ENCODE measurements around the gene OR8U1. TPM values are rescaled to one million over a fixed set of nuclear protein-coding genes. Genes with fewer than 3 reads are reported as not detected.

The OR8U1 gene
- polyA plus RNA-seq (not detected in 3 replicates), polyA minus RNA-seq (not detected in 3 replicates)
- not detected for polyA plus RNA-seq (2011; ENCODE audit: low read depth)
- not detected in 2 replicates for polyA plus RNA-seq (2011; cell fraction: cytosol; rRNA removed)
- not detected in 2 replicates for polyA plus RNA-seq (2011; cell fraction: nucleus; rRNA removed)
- polyA plus RNA-seq (2012; ENCODE audit: low replicate concordance): not detected in 2 replicates
- polyA minus RNA-seq (2011; cell fraction: cytosol; rRNA and poly(A)+ RNA removed): not detected
- not detected in 2 replicates for polyA minus RNA-seq (2011; cell fraction: nucleus; rRNA and poly(A)+ RNA removed)

DNA sequence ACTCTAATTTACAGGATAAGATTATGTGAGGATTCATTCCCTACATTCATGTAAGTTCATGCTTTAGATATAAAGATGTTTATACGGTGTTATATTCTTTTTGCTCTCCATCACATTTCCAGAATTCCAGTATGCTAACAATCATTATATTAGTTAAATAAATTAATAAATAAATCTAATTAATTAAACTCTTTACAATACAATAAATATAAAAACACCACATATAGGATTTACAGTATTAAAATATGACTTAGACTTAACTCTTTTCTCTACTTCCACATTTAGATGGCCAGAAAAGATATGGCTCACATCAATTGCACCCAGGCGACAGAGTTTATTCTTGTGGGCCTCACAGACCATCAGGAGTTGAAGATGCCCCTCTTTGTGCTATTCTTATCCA, at the start of gene OR8U1:
Gene OR8U1, plus strand, starts transcription at position 301 of the 400 bp plus-strand sequence. Its CDS starts 0 bp downstream, at position 301.
- no peak within 1 kb of the TSS for H3K27ac ChIP-seq (ENCODE audit: control insufficient read depth, insufficient read depth, low read length)
- H3K79me2 ChIP-seq (ENCODE audit: control insufficient read depth, insufficient read depth, low read length): no peaks in the 10 kb centered on the region
- H2AFZ ChIP-seq (ENCODE audit: control insufficient read depth, low read length): no peak within 1 kb of the TSS
- H3K27me3 ChIP-seq (ENCODE audit: control insufficient read depth, extremely low read depth, insufficient read depth, low read length): no peaks in the 10 kb centered on the region
- no peaks in the 10 kb centered on the region for H3K36me3 ChIP-seq (ENCODE audit: control insufficient read depth in 2 of 2, extremely low read depth in 1 of 2, insufficient read depth in 2 of 2, low read length in 2 of 2)
- TF ChIP-seq CTCF (optimal IDR thresholded peaks at IDR 0.05 in 1 of 3, IDR thresholded peaks at IDR 0.05 in 1 of 3, conservative IDR thresholded peaks at IDR 0.05 in 1 of 3; ENCODE audit: extremely low read depth in 1 of 3, insufficient read depth in 2 of 3, low read length in 3 of 3) (no peak), EZH2 (IDR thresholded peaks at IDR 0.05; ENCODE audit: low read length) (no peak)
- H3K4me1 ChIP-seq (ENCODE audit: control insufficient read depth, extremely low read depth, insufficient read depth, low read length): no peaks in the 10 kb centered on the region
- no peak within 1 kb of the TSS for H3K9ac ChIP-seq (ENCODE audit: control insufficient read depth, extremely low read depth, insufficient read depth, low read length)
- dilution Hi-C loops (cut with MboI; ENCODE audit: extremely low pct_ligation_motif_present, low sequenced_read_pairs): no loop called here
- H4K20me1 ChIP-seq (ENCODE audit: control insufficient read depth, extremely low read depth, insufficient read depth, low read length): no peaks in the 10 kb centered on the region
- FAIRE-seq (no peak), DNase-seq (ENCODE audit: low read depth, low spot score) (no peak)
- peaks cover 3% of the 10 kb centered on the region for H3K9me3 ChIP-seq (ENCODE audit: control insufficient read depth, low read depth, low read length)
- H3K4me2 ChIP-seq (ENCODE audit: control insufficient read depth, extremely low read depth, insufficient read depth, low read depth, low read length): no peak within 1 kb of the TSS
- no peak within 1 kb of the TSS for H3K4me3 ChIP-seq (ENCODE audit: control insufficient read depth in 2 of 3, extremely low read depth in 1 of 3, insufficient read depth in 2 of 3, low read depth in 1 of 3, low read length in 3 of 3)
- no peaks in the 10 kb centered on the region for H3K9me1 ChIP-seq (ENCODE audit: control insufficient read depth, extremely low read depth, insufficient read depth, low read length)

DNA sequence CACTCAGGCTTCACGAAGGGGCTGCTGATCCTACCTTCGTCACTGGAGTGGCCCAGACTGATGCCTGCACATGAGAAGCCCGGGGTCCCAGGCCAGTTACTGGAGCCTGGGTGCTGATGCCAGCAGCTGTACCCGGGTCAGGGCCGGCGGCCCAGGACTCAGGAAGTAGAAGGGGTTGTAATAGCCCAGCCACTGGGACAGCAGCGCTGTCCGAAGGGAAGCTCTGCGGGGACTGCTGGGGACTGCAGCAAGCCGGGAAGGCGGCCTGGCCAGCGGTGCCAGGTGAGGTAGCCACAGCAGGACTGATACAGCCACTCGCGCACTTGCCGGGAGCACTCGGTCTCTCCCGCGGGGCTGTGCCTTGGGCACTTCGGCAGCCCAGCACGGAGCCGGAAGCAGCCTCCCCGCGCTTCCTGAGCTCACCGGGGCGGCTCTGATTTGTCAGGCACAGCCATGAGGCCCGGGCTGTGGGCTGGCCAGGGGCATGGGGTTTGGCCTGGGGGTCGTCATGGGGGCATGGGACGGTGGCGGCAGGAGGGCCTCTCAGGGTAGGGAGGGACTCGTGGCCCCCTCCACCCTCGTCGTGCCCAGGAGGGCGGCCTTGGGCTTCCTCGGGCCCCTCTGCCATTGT, 43.4 kb upstream of the OR8U1 start:
- Histone ChIP-seq H3K79me2 (ENCODE audit: control insufficient read depth, insufficient read depth, low read length) (no peaks in the 10 kb centered on the region), H3K9ac (ENCODE audit: control insufficient read depth, extremely low read depth, insufficient read depth, low read length) (no peak overlapping the region), H3K27ac (ENCODE audit: control insufficient read depth, insufficient read depth, low read length) (no peak overlapping the region), H3K36me3 (ENCODE audit: control insufficient read depth in 2 of 2, extremely low read depth in 1 of 2, insufficient read depth in 2 of 2, low read length in 2 of 2) (no peaks in the 10 kb centered on the region), H4K20me1 (ENCODE audit: control insufficient read depth, extremely low read depth, insufficient read depth, low read length) (no peaks in the 10 kb centered on the region), H3K4me1 (ENCODE audit: control insufficient read depth, extremely low read depth, insufficient read depth, low read length) (no peaks in the 10 kb centered on the region), H2AFZ (ENCODE audit: control insufficient read depth, low read length) (no peak overlapping the region), H3K9me1 (ENCODE audit: control insufficient read depth, extremely low read depth, insufficient read depth, low read length) (no peaks in the 10 kb centered on the region), H3K4me2 (ENCODE audit: control insufficient read depth, extremely low read depth, insufficient read depth, low read depth, low read length) (no peak overlapping the region), H3K4me3 (ENCODE audit: control insufficient read depth in 2 of 3, extremely low read depth in 1 of 3, insufficient read depth in 2 of 3, low read depth in 1 of 3, low read length in 3 of 3) (no peak overlapping the region), H3K9me3 (ENCODE audit: control insufficient read depth, low read depth, low read length) (no peaks in the 10 kb centered on the region), H3K27me3 (ENCODE audit: control insufficient read depth, extremely low read depth, insufficient read depth, low read length) (no peaks in the 10 kb centered on the region)
- dilution Hi-C loops (cut with MboI; ENCODE audit: extremely low pct_ligation_motif_present, low sequenced_read_pairs): no loop called here
- no peak for TF ChIP-seq CTCF (optimal IDR thresholded peaks at IDR 0.05 in 1 of 3, IDR thresholded peaks at IDR 0.05 in 1 of 3, conservative IDR thresholded peaks at IDR 0.05 in 1 of 3; ENCODE audit: extremely low read depth in 1 of 3, insufficient read depth in 2 of 3, low read length in 3 of 3)
- TF ChIP-seq EZH2 (IDR thresholded peaks at IDR 0.05; ENCODE audit: low read length): no peak
- no peak for DNase-seq (ENCODE audit: low read depth, low spot score)
- no peak for FAIRE-seq

Measured in keratinocyte (primary cell).